Fibroblast of lung (primary cell): ENCODE results near the gene RIMS1. TPM values are rescaled to one million over a fixed set of nuclear protein-coding genes. Genes with fewer than 3 reads are reported as not detected.

Source experiments
- DNase-seq, 2 donors: peaks; one replicate each; pipeline versions ENCODE4 v3.0.0 to v3.0.0-alpha.2; 2010; ENCODE audit warnings: low read depth in 2 of 2
- H2AFZ ChIP-seq: 2 replicates; pipeline ENCODE4 v1.5.1; 2012; ENCODE audit warnings: low read length, control low read depth, inconsistent platforms
- H3K27ac ChIP-seq: 2 replicates; pipeline ENCODE4 v1.5.1; 2011; ENCODE audit warnings: low read length, control low read depth; ENCODE audit not compliant: insufficient read depth
- H3K27me3 ChIP-seq: 2 replicates; pipeline ENCODE4 v1.5.1; 2011; ENCODE audit warnings: mild to moderate bottlenecking, low read length; ENCODE audit not compliant: control insufficient read depth, insufficient read depth
- H3K36me3 ChIP-seq: 2 replicates; pipeline ENCODE4 v1.5.1; 2011; ENCODE audit warnings: low read length; ENCODE audit not compliant: control insufficient read depth, insufficient read depth
- H3K4me1 ChIP-seq: 2 replicates; pipeline ENCODE4 v1.5.1; 2011; ENCODE audit warnings: low read length; ENCODE audit not compliant: control insufficient read depth, insufficient read depth; ENCODE audit errors: extremely low read depth
- H3K4me2 ChIP-seq: 2 replicates; pipeline ENCODE4 v1.5.1; 2011; ENCODE audit warnings: low read length, control low read depth; ENCODE audit not compliant: insufficient read depth; ENCODE audit errors: extremely low read depth
- H3K4me3 ChIP-seq, 4 experiments: fragments of 200-600 bp in 1 of 4; sonication (generic) in 1 of 4; replicated peaks in 1 of 4; 2 replicates each; pipeline ENCODE4 v1.5.1; 2011 to 2016; ENCODE audit warnings: low read length in 4 of 4, low read depth in 3 of 4, mild to moderate bottlenecking in 3 of 4, control low read depth in 2 of 4, inconsistent platforms in 1 of 4, mixed read lengths in 1 of 4; ENCODE audit not compliant: insufficient read depth in 1 of 4; ENCODE audit errors: control extremely low read depth in 1 of 4
- H3K79me2 ChIP-seq: 2 replicates; pipeline ENCODE4 v1.5.1; 2012; ENCODE audit warnings: mild to moderate bottlenecking, low read length, inconsistent platforms; ENCODE audit not compliant: control insufficient read depth, insufficient read depth
- H3K9ac ChIP-seq: 2 replicates; pipeline ENCODE4 v1.5.1; 2011; ENCODE audit warnings: mild to moderate bottlenecking, low read length, control low read depth; ENCODE audit not compliant: insufficient read depth
- H3K9me3 ChIP-seq: 2 replicates; pipeline ENCODE4 v1.5.1; 2012; ENCODE audit warnings: low read depth, low read length; ENCODE audit not compliant: control insufficient read depth, insufficient read depth
- H4K20me1 ChIP-seq: 2 replicates; pipeline ENCODE4 v1.5.1; 2011; ENCODE audit warnings: low read length; ENCODE audit not compliant: control insufficient read depth, insufficient read depth; ENCODE audit errors: extremely low read depth
- EZH2 ChIP-seq: IDR thresholded peaks from 2 replicates; pipeline ENCODE4 v1.5.1; 2012; ENCODE audit warnings: low read length, control low read depth, mild to moderate bottlenecking; ENCODE audit errors: missing control alignments
- polyA plus RNA-seq, 2 donors: library from polyadenylated mRNA; depleted of rRNA in 1 of 2; stranded (reverse) in 1 of 2; unstranded in 1 of 2; fragments of >200 nt; gene quantifications; 2 replicates each; pipeline ENCODE4 v1.2.1, GENCODE V29; 2011 to 2012; ENCODE audit warnings: missing spikeins in 1 of 2
- total RNA-seq: library from RNA; depleted of rRNA; stranded (reverse); fragments of >200 nt; gene quantifications from 2 replicates; pipeline ENCODE4 v1.2.1, GENCODE V29; 2014
- TF ChIP-seq, protein P1 (sequence below), 2 donors: IDR thresholded peaks in 1 of 2; conservative IDR thresholded peaks in 1 of 2; 1 replicate in 1 of 2; 2 replicates in 1 of 2; pipeline ENCODE4 v1.5.1; 2011 to 2012; ENCODE audit warnings: low read length in 2 of 2, control low read depth in 1 of 2, inconsistent platforms in 1 of 2, low read depth in 1 of 2, mild to moderate bottlenecking in 1 of 2

RIMS1 gene
- total and polyA plus RNA-seq, 2 donors (not counting 1 experiment from before 2014, with no cell fraction given), result 1.1 to 2.3 TPM

DNA sequence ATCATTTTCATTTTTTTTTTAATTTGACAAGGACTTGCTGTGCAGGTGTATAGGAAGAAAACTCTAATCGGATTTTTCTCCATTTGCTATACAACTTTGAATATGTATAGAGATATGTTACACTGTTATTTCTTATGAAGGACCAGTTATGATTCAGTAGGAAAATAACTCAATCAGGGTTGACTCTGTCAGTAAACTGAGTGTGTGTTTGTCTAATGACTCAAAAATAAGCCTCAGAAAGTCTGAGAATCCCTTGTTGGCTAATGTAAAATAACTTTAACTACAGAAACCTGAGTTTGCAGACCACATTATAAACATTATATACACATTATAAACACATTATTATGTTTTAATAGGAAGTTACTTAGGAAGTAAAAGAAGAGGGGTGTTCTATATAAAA, 352.6 kb downstream of the RIMS1 start:
- Histone ChIP-seq H4K20me1 (no peaks in the 10 kb centered on the region), H2AFZ (no peak overlapping the region), H3K79me2 (no peaks in the 10 kb centered on the region), H3K4me2 (no peak overlapping the region), H3K27me3 (no peaks in the 10 kb centered on the region), H3K36me3 (no peaks in the 10 kb centered on the region), H3K27ac (no peak overlapping the region), H3K4me3 (no peak overlapping the region), H3K9me3 (no peaks in the 10 kb centered on the region), H3K4me1 (no peaks in the 10 kb centered on the region), H3K9ac (no peak overlapping the region)
- TF ChIP-seq, protein P1, sequence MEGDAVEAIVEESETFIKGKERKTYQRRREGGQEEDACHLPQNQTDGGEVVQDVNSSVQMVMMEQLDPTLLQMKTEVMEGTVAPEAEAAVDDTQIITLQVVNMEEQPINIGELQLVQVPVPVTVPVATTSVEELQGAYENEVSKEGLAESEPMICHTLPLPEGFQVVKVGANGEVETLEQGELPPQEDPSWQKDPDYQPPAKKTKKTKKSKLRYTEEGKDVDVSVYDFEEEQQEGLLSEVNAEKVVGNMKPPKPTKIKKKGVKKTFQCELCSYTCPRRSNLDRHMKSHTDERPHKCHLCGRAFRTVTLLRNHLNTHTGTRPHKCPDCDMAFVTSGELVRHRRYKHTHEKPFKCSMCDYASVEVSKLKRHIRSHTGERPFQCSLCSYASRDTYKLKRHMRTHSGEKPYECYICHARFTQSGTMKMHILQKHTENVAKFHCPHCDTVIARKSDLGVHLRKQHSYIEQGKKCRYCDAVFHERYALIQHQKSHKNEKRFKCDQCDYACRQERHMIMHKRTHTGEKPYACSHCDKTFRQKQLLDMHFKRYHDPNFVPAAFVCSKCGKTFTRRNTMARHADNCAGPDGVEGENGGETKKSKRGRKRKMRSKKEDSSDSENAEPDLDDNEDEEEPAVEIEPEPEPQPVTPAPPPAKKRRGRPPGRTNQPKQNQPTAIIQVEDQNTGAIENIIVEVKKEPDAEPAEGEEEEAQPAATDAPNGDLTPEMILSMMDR (conservative IDR thresholded peaks at IDR 0.05 in 1 of 2, IDR thresholded peaks at IDR 0.05 in 1 of 2; ENCODE audit: low read depth in 1 of 2, low read length in 2 of 2), result no peak
- no peak for TF ChIP-seq EZH2
- DNase-seq, result peak; percentile 35 to 49

DNA sequence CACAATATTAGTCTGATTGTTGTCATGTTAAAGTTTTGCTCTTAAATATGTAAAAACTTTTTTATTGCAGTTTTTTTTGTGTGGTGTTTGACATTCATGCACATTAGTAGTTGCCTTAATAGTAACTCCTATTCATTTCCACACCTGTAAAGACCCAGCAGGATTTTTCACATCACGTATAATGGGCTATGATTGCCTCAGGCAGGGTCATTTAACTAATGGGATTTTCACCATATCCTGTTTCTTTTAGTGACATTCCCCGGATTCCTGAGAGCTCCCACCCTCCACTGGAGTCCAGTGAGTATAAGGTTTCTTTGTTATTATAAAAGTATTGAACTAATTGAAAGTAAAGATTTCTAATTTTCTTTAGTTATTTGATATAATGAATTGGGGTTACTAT, 359.2 kb downstream of the RIMS1 start:
- no peak for TF ChIP-seq EZH2
- TF ChIP-seq, protein P1 (conservative IDR thresholded peaks at IDR 0.05 in 1 of 2, IDR thresholded peaks at IDR 0.05 in 1 of 2; ENCODE audit: low read depth in 1 of 2, low read length in 2 of 2), result no peak
- Histone ChIP-seq H3K36me3 (no peaks in the 10 kb centered on the region), H3K79me2 (no peaks in the 10 kb centered on the region), H3K4me2 (no peak overlapping the region), H3K9me3 (no peaks in the 10 kb centered on the region), H3K27me3 (no peaks in the 10 kb centered on the region), H3K27ac (no peak overlapping the region), H4K20me1 (no peaks in the 10 kb centered on the region), H3K4me1 (no peaks in the 10 kb centered on the region), H3K4me3 (no peak overlapping the region), H2AFZ (no peak overlapping the region), H3K9ac (no peak overlapping the region)
- DNase-seq, result peak in 1 of 2 donors; percentile 41

DNA sequence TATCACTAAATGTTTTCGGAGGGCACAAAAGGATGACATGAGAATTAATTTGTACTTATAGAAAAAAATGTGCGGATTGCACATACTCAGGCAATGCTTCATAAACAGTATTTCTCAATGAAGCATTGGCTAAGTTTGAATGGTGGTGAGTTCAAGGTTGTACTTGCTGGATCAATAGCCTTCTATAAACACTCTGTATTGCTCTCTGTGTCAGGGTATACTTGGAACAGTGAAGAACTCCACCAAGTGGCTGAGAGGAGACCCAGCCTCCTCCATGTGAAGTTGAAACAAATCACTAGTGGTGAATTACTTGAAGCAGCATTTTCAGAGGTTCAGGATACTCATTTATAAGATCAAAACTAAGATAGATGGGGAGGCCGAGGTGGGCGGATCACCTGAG, 360.6 kb downstream of the RIMS1 start:
- no peaks in the 10 kb centered on the region for H3K27me3 ChIP-seq
- TF ChIP-seq, protein P1 (conservative IDR thresholded peaks at IDR 0.05 in 1 of 2, IDR thresholded peaks at IDR 0.05 in 1 of 2; ENCODE audit: low read depth in 1 of 2, low read length in 2 of 2), result peak in 1 of 2 donors; percentile 31
- TF ChIP-seq EZH2, result no peak
- H4K20me1 ChIP-seq, result no peaks in the 10 kb centered on the region
- H3K9me3 ChIP-seq, result no peaks in the 10 kb centered on the region
- no peaks in the 10 kb centered on the region for H3K79me2 ChIP-seq
- DNase-seq, result peak in 1 of 2 donors; percentile 42
- no peak overlapping the region for H2AFZ ChIP-seq
- no peaks in the 10 kb centered on the region for H3K4me1 ChIP-seq
- H3K4me3 ChIP-seq, result no peak overlapping the region
- H3K9ac ChIP-seq, result no peak overlapping the region
- no peak overlapping the region for H3K4me2 ChIP-seq
- no peaks in the 10 kb centered on the region for H3K36me3 ChIP-seq
- no peak overlapping the region for H3K27ac ChIP-seq
